K562 (cell line): Measurements from ENCODE around the gene ULK3. TPM values are rescaled to one million over a fixed set of nuclear protein-coding genes. Genes with fewer than 3 reads are reported as not detected.

Source experiments
- CBX1 ChIP-seq: sonication (generic); IDR thresholded peaks from 2 replicates; pipeline ENCODE4 v1.6.1; 2016; ENCODE audit warnings: antibody characterized with exemption, low read depth, mild to moderate bottlenecking
- CHD2 ChIP-seq: IDR thresholded peaks from 2 replicates; pipeline ENCODE4 v1.6.1; 2011; ENCODE audit warnings: low read depth, low read length
- CHD4 ChIP-seq: fragments of 200-600 bp; sonication (generic); IDR thresholded peaks from 3 replicates; pipeline ENCODE4 v1.6.1; 2012; ENCODE audit warnings: low read depth, mild to moderate bottlenecking, mixed read lengths, low read length, inconsistent platforms; ENCODE audit not compliant: insufficient read depth, insufficient replicate concordance, poor library complexity, severe bottlenecking
- CREB3L1 ChIP-seq: fragments of 450-650 bp; IDR thresholded peaks from 2 replicates; pipeline ENCODE4 v1.6.1; 2014; ENCODE audit warnings: low read depth, mild to moderate bottlenecking, moderate library complexity, borderline replicate concordance
- CXXC5 ChIP-seq: fragments of 250-450 bp; sonication (Bioruptor Pico); IDR thresholded peaks from 2 replicates; pipeline ENCODE4 v1.8.0; 2022; ENCODE audit warnings: inconsistent platforms, mild to moderate bottlenecking, moderate library complexity
- EZH2 ChIP-seq: IDR thresholded peaks from 2 replicates; pipeline ENCODE4 v1.6.1; 2012; ENCODE audit warnings: low read depth, mild to moderate bottlenecking, inconsistent platforms, low read length, borderline replicate concordance
- FOXJ2 ChIP-seq: fragments of 200-800 bp; sonication (Bioruptor generic); IDR thresholded peaks from 2 replicates; pipeline ENCODE4 v1.6.1; 2016; ENCODE audit warnings: missing genetic modification characterization, missing compliant biosample characterization
- FOXM1 ChIP-seq, 2 experiments: fragments of 450-650 bp in 1 of 2; sonication (generic) in 1 of 2; formaldehyde crosslinking in 1 of 2; IDR thresholded peaks; 2 replicates each; pipeline versions ENCODE4 v1.6.1 to v1.9.0; 2017 to 2022; ENCODE audit warnings: low read depth in 2 of 2, mild to moderate bottlenecking in 2 of 2, missing genetic modification reagents in 1 of 2, moderate library complexity in 1 of 2
- GTF2F1 ChIP-seq: IDR thresholded peaks from 2 replicates; pipeline ENCODE4 v1.6.1; 2011; ENCODE audit warnings: low read depth, low read length, improper control_type of control experiment
- MBD2 ChIP-seq: sonication (generic); IDR thresholded peaks from 2 replicates; pipeline ENCODE4 v1.6.1; 2016; ENCODE audit warnings: low read depth, borderline replicate concordance
- NFIX ChIP-seq: fragments of 250-450 bp; sonication (Bioruptor Pico); IDR thresholded peaks from 2 replicates; pipeline ENCODE4 v1.4.0; 2020; ENCODE audit warnings: low read depth, mild to moderate bottlenecking, moderate library complexity
- NR2F6 ChIP-seq: fragments of 450-650 bp; formaldehyde crosslinking; IDR thresholded peaks from 2 replicates; pipeline ENCODE4 v1.4.0; 2020; ENCODE audit warnings: mild to moderate bottlenecking
- PHB2 ChIP-seq: fragments of 450-650 bp; IDR thresholded peaks from 2 replicates; pipeline ENCODE4 v1.6.1; 2017; ENCODE audit warnings: low read depth
- SMARCA4 ChIP-seq: fragments of 450-650 bp; IDR thresholded peaks from 2 replicates; pipeline ENCODE4 v1.6.1; 2016
- TCFL5 ChIP-seq: fragments of 250-450 bp; sonication (Bioruptor Pico); conservative IDR thresholded peaks from 2 replicates; pipeline ENCODE4 v1.6.1; 2021; ENCODE audit warnings: mild to moderate bottlenecking, moderate library complexity, matching md5 sums
- TFAP4 ChIP-seq: sonication (generic); formaldehyde crosslinking; IDR thresholded peaks from 2 replicates; pipeline ENCODE4 v1.8.0; 2022; ENCODE audit warnings: missing genetic modification reagents, mild to moderate bottlenecking, moderate library complexity, borderline replicate concordance
- ZBTB8A ChIP-seq: fragments of 450-650 bp; IDR thresholded peaks from 2 replicates; pipeline ENCODE4 v1.6.1; 2018; ENCODE audit warnings: mild to moderate bottlenecking, moderate library complexity; ENCODE audit not compliant: partially characterized antibody
- ZNF280B ChIP-seq: fragments of 250-450 bp; sonication (Bioruptor Pico); IDR thresholded peaks from 2 replicates; pipeline ENCODE4 v1.5.1; 2021; ENCODE audit warnings: mild to moderate bottlenecking
- ZNF311 ChIP-seq: fragments of 250-450 bp; sonication (Bioruptor Pico); IDR thresholded peaks from 2 replicates; pipeline ENCODE4 v1.4.0; 2020; ENCODE audit warnings: mild to moderate bottlenecking, moderate library complexity
- ZNF518B ChIP-seq: fragments of 250-450 bp; sonication (Bioruptor Pico); IDR thresholded peaks from 2 replicates; pipeline ENCODE4 v1.5.0; 2021; ENCODE audit warnings: mild to moderate bottlenecking, moderate library complexity
- polyA plus RNA-seq, 8 experiments: library from polyadenylated mRNA; depleted of rRNA in 4 of 8; stranded (reverse) in 5 of 8; unstranded in 3 of 8; fragments of >200 nt; fragmentation: Nextera tagmentation in 2 of 8; fragmentation: Illumina TruSeq in 1 of 8; extraction: Ambion mirVana in 2 of 8; extraction: Trizol in 1 of 8; gene quantifications; 2 replicates each; pipeline versions ENCODE4 v1.2.1 to v1.2.3, GENCODE V29; 2011 to 2014; ENCODE audit warnings: inconsistent platforms in 1 of 8, missing spikeins in 1 of 8
- total RNA-seq, 7 experiments: library from RNA; depleted of rRNA in 6 of 7; stranded (reverse); fragments of >200 nt in 6 of 7; fragmentation: Illumina TruSeq in 2 of 7; extraction: Trizol in 2 of 7; gene quantifications; 2 replicates each; pipeline versions ENCODE4 v1.2.1 to v1.2.3, GENCODE V29; 2011 to 2021; ENCODE audit warnings: low replicate concordance in 1 of 7

The ULK3 gene
- total and polyA plus RNA-seq, 9 of the 15 experiments (the other 6 are each of a cell fraction or from before 2014, with no cell fraction given) = 0.68 to 68.0 (median 34.9) TPM

- TF ChIP-seq MBD2 (peak; percentile 85), TCFL5 (CRISPR knock-in tag) (no peak), CREB3L1 (peak; percentile 97), FOXJ2 (tag) (no peak), CHD2 (0 out of 2 replicates have a peak, but pooled peaks have one; percentile 61), NFIX (CRISPR knock-in tag) (no peak), ZNF311 (no peak), ZNF280B (CRISPR knock-in tag) (no peak), CXXC5 (CRISPR knock-in tag) (peak; percentile 94), SMARCA4 (no peak), EZH2 (no peak), FOXM1 (IDR thresholded peaks at IDR 0.05; ENCODE audit: low read depth) (peak; percentile 37; the same call in 1 of the 2 replicates), FOXM1 (CRISPR knock-in tag; IDR thresholded peaks at IDR 0.05; ENCODE audit: low read depth) (0 out of 2 replicates have a peak, but pooled peaks have one; percentile 52), ZNF518B (CRISPR knock-in tag) (no peak), ZBTB8A (no peak), CHD4 (no peak), NR2F6 (CRISPR knock-in tag) (no peak), GTF2F1 (no peak), TFAP4 (CRISPR knock-in tag) (peak; percentile 91), PHB2 (no peak), CBX1 (no peak)
These were observed 30.2 kb upstream of the ULK3 start, which contains the start of gene SCAMP2 (continued) for GRCh38 chr15:74873036-74873755.
